GM19324 (cell line): Measurements from ENCODE around the gene ZNF783.

Source experiments
- ATAC-seq: cut with Tn5 transposase; IDR thresholded peaks from one replicate; pipeline ENCODE4 v1.9.1; 2021; ENCODE audit warnings: mild to moderate bottlenecking, moderate library complexity; ENCODE audit not compliant: unreplicated experiment, low FRiP score

Gene ZNF783

DNA sequence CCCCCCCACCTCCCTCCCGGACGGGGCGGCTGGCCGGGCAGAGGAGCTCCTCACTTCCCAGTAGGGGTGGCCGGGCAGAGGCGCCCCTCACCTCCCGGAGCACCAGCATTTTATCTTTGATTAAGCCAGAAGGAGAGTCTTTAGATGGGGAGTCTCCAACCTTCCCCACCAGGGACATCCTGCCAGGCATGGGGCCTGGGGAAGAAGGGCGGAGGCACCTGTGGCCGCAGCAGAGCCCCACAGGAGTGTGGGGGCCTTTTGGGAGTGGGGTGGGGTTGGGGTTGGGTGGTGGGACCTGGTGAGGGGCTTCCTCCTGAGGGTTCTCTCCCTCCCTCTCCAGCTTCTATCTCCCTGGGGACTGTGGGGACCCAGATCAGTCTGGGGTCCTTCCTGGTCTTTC is 18.2 kb downstream of the ZNF783 start:
- ATAC-seq, result no peak

DNA sequence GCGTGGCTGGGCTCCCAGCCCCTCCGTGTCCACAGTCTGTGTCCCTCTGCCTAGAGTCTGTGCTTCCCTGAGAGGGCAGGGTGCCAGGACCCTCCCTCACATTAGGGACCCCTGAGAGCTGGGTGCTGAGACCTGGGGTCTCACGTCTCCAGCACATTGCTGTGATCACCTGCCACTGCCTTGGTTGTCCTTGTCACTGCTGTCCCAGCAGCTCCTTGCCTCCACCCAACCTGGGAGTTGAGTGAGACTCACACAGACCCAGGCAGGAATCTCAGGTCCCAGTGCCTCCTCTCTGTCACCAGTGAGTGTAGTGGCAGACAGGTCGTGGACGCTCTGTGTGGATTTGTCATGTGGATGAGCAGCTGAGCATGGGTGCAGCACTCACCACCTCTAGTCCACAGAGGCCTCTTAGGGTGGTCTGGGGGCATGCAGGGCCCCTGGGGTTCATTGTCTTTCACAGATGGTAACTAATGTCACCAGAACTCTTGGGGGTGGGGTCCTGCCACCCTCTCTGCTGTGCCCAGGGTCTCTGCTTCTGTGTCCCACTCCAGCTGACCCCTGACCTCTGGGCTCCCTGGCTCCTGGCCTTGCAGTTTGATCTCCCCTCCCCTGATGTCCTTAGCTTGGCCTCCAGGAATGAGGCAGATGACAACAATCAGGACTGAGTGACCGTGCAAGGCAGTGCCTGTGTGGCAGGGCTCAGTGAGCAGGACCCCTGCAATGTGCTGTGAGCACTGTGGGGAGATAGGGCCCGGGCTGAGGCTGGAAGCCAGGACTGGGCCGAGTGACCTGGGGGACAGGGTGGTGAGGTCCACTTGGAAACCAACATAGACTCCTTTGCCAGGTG is 18.9 kb downstream of the ZNF783 start:
- no peak for ATAC-seq

GRCh38 chr7:149281508-149282330 is 19.7 kb downstream of the ZNF783 start:
- ATAC-seq, result no peak

DNA sequence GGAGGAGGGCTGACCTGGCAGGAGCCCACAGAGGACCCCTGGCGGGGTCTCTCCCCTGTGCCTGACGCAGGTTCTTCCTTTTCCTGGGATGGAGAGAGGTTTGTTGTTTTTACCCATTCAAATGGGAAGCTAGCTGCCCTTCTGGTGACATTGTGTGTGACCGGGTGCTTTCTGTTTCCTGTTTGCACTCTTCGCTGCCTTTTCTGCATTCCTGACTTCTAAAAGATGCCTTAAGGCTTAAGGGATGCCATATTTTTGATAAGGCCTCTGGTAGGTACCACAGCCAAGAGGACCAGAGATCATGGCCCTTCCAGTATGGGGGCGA is 20.3 kb downstream of the ZNF783 start:
- ATAC-seq, result no peak

- ATAC-seq, result no peak
Measured at GRCh38 chr7:149283321-149283720, 21.3 kb downstream of the ZNF783 start.

DNA sequence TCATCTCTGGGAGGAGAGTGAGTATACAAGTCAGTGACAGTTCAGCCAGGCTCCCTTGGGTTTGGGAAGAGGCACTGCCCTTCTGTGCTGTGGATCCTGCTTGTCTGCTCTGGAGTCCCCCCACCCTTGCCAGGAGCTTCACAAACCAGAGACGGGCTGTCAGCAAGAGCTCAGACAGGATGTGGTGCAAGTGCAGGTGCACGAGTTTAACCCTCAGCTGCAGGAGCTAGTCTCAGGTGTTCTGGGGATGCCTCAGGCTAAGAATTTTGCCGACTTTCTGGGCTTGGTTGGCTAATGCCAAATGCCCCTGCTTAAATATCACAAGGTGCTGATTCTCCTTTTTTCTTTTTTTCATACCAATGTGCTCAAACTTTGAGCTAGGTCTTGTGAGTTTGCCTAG is 22.3 kb downstream of the ZNF783 start:
- no peak for ATAC-seq

DNA sequence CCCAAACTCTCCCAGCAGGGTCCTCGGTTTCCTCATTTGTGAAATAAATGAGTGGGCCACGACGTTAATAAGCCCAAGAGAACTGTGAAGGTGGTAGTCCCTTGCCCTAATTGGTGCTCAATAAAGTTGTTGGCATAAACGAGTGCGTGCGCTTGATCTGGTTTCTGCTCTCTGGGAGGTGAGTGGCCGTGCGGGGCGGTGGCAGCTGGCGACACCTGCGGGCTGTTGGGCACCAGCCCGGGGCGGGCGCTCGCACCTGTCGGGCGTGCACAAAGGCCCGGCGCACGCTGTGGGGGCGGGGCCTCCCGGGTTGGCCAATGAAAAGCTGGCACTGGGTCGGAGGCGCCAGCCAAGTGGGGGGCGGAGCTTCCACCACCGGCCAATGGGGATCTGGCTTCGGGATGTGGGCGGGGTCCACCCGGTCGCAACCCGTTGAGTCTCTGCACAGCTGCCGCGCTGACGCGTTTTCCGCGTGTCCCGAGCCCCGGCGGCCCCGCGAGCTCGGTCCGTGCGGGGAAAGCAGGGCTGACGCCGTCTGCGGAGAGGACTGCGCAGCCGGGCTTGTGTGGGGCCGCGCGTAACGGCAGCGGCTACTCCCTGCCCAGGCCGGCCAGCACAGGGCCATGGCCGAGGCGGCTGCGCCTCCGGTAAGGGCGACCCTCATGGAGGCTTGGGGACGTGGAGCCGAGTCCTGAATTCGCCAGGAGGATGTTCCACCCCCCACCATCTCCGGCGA is 23.0 kb downstream of the ZNF783 start:
- peak; percentile 98 for ATAC-seq

DNA sequence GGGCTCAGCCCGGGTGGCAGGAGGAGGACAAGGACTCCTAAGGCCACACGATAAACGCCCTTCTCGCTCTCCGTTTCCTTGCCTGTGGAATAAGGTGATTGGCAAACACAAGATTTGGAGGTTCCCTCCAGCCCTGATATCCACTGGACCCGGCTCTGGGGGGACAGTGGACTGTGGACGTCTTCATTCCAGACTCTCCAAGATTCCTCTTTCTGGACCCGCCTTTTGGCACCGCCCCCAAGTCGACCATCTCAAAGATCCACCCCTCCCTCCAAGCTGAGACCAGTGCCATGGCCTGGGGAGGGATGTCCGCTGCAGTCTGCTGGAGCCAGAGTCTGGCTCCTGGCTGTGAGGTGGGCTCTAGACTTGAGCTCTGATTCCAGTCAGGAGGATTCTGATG is 23.6 kb downstream of the ZNF783 start:
- ATAC-seq, result no peak

GRCh38 chr7:149286811-149287400 is 24.9 kb downstream of the ZNF783 start:
- ATAC-seq, result no peak

- ATAC-seq, result no peak
Measured at GRCh38 chr7:149287622-149288021, 25.6 kb downstream of the ZNF783 start.

- no peak for ATAC-seq
Measured at GRCh38 chr7:149289262-149289661, 27.3 kb downstream of the ZNF783 start.

DNA sequence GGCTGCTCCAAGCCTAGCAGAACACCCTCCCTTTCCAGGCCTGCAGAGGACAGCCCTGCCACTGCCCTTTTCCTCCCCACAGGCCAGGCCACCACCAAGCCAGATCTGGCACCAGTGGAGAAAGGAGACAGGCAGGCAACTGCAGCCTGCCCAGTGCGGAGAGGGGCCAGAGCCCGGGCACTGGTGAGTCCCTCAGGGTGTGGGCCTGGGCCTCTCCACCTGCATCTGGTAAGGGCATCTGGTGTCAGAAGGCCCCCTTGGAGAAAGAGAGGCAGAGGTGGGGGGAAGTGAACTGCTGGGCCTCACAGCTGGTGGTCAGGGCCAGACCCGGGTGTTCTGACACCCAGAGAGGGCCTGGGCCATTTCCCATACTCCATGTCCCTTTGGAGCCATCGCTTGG is 27.9 kb downstream of the ZNF783 start:
- ATAC-seq, result no peak

DNA sequence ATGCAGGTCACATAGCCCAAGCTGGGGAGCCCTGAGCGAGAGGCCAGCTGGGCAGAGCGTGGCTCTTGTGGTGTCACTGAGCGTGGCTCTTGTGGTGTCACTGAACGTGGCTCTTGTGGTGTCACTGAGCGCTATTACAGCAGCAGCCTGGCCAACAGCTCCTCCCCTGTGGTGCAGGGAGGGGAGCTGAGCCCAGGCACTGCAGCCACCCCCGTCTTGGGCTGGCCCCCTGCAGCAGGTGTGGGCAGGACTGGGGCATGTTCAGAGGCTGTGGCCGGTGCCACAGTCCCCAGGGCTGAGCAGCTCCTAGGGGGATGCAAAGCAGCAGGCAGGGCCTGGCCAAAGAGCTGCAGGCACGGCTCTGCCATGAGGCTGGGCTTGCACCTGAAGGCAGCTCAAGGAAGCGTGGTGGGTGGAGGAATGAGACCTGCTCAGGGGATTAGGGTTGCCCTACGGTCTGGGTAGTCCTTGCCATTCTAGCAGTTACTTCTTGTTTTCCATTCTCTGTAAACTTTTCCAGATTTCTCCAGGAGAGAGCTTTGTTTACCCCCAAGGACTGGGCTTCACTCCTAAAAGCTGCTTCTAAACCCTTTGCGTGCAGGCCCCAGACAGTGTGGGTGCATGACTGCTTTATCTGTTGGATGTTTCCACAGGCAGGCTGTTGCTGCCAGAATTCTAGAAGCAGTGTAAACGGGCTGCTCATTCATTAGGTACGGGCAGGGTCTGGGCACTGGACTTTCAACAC is 29.2 kb downstream of the ZNF783 start:
- ATAC-seq, result no peak

GRCh38 chr7:149291781-149292461 is 29.9 kb downstream of the ZNF783 start:
- no peak for ATAC-seq

GRCh38 chr7:149292462-149292823 is 30.4 kb downstream of the ZNF783 start:
- no peak for ATAC-seq

- ATAC-seq, result no peak
Measured at GRCh38 chr7:149293338-149293737, 31.3 kb downstream of the ZNF783 start.

- no peak for ATAC-seq
Measured at GRCh38 chr7:149293946-149294633, 32.1 kb downstream of the ZNF783 start.

- ATAC-seq, result no peak
Measured at GRCh38 chr7:149294634-149295480, 32.9 kb downstream of the ZNF783 start.
